ENCODE measurements around the gene H19.

The H19 gene

GRCh38 chr11:2004466-2004865 is 6.8 kb upstream of the H19 start:
- Histone ChIP-seq H3K27ac (ENCODE audit: poor library complexity, severe bottlenecking) (no peak overlapping the region), H3K36me3 (ENCODE audit: low read depth) (no peaks in the 10 kb centered on the region), H3K4me3 (ENCODE audit: severe bottlenecking) (no peak overlapping the region), H3K27me3 (ENCODE audit: insufficient read depth, poor library complexity, severe bottlenecking) (no peaks in the 10 kb centered on the region), H3K9me3 (ENCODE audit: severe bottlenecking) (no peaks in the 10 kb centered on the region), H3K4me1 (ENCODE audit: insufficient read depth, poor library complexity, severe bottlenecking) (no peaks in the 10 kb centered on the region)
- no peak for TF ChIP-seq CTCF (IDR thresholded peaks at IDR 0.05; ENCODE audit: poor library complexity, severe bottlenecking)
- ATAC-seq (ENCODE audit: low read depth) (no peak), DNase-seq (ENCODE audit: low spot score) (no peak)

- no peaks in the 10 kb centered on the region for H3K36me3 ChIP-seq (ENCODE audit: low read depth)
- no peaks in the 10 kb centered on the region for H3K4me1 ChIP-seq (ENCODE audit: insufficient read depth, poor library complexity, severe bottlenecking)
- TF ChIP-seq CTCF (IDR thresholded peaks at IDR 0.05; ENCODE audit: poor library complexity, severe bottlenecking), result no peak
- DNase-seq (ENCODE audit: low spot score) (no peak), ATAC-seq (ENCODE audit: low read depth) (peak; percentile 21; the same call in 1 of the 3 replicates)
- H3K27ac ChIP-seq (ENCODE audit: poor library complexity, severe bottlenecking), result no peak overlapping the region
- no peaks in the 10 kb centered on the region for H3K27me3 ChIP-seq (ENCODE audit: insufficient read depth, poor library complexity, severe bottlenecking)
- no peaks in the 10 kb centered on the region for H3K9me3 ChIP-seq (ENCODE audit: severe bottlenecking)
- H3K4me3 ChIP-seq (ENCODE audit: severe bottlenecking), result no peak overlapping the region
These were observed 5.2 kb upstream of the H19 start for GRCh38 chr11:2002807-2003206.

GRCh38 chr11:2002042-2002776 is 4.6 kb upstream of the H19 start:
- no peaks in the 10 kb centered on the region for H3K36me3 ChIP-seq (ENCODE audit: low read depth)
- DNase-seq (ENCODE audit: low spot score) (no peak), ATAC-seq (ENCODE audit: low read depth) (no peak)
- no peaks in the 10 kb centered on the region for H3K4me1 ChIP-seq (ENCODE audit: insufficient read depth, poor library complexity, severe bottlenecking)
- no peak for TF ChIP-seq CTCF (IDR thresholded peaks at IDR 0.05; ENCODE audit: poor library complexity, severe bottlenecking)
- no peaks in the 10 kb centered on the region for H3K27me3 ChIP-seq (ENCODE audit: insufficient read depth, poor library complexity, severe bottlenecking)
- no peaks in the 10 kb centered on the region for H3K9me3 ChIP-seq (ENCODE audit: severe bottlenecking)
- no peak overlapping the region for H3K4me3 ChIP-seq (ENCODE audit: severe bottlenecking)
- no peak overlapping the region for H3K27ac ChIP-seq (ENCODE audit: poor library complexity, severe bottlenecking)

GRCh38 chr11:1998861-1999260 is 1.2 kb upstream of the H19 start:
- no peak for DNase-seq (ENCODE audit: low spot score)
- no peak overlapping the region for H3K4me3 ChIP-seq (ENCODE audit: severe bottlenecking)
- no peak for ATAC-seq (ENCODE audit: low read depth)
- no peak overlapping the region for H3K27ac ChIP-seq (ENCODE audit: poor library complexity, severe bottlenecking)
- no peak for TF ChIP-seq CTCF (IDR thresholded peaks at IDR 0.05; ENCODE audit: poor library complexity, severe bottlenecking)
- H3K27me3 ChIP-seq (ENCODE audit: insufficient read depth, poor library complexity, severe bottlenecking), result no peaks in the 10 kb centered on the region
- no peaks in the 10 kb centered on the region for H3K36me3 ChIP-seq (ENCODE audit: low read depth)
- H3K9me3 ChIP-seq (ENCODE audit: severe bottlenecking), result no peaks in the 10 kb centered on the region
- no peaks in the 10 kb centered on the region for H3K4me1 ChIP-seq (ENCODE audit: insufficient read depth, poor library complexity, severe bottlenecking)

- TF ChIP-seq CTCF (IDR thresholded peaks at IDR 0.05; ENCODE audit: poor library complexity, severe bottlenecking), result no peak
- H3K27ac ChIP-seq (ENCODE audit: poor library complexity, severe bottlenecking), result no peak overlapping the region
These were observed 648 bp upstream of the H19 start for GRCh38 chr11:1998290-1998689.

More at GRCh38 chr11:1998290-1998689, 648 bp upstream of the H19 start:
- ATAC-seq (ENCODE audit: low read depth), result 0 out of 3 replicates have a peak, but pooled peaks have one; percentile 20
- no peaks in the 10 kb centered on the region for H3K4me1 ChIP-seq (ENCODE audit: insufficient read depth, poor library complexity, severe bottlenecking)
- no peak overlapping the region for H3K4me3 ChIP-seq (ENCODE audit: severe bottlenecking)
- no peaks in the 10 kb centered on the region for H3K27me3 ChIP-seq (ENCODE audit: insufficient read depth, poor library complexity, severe bottlenecking)
- DNase-seq (ENCODE audit: low spot score), result no peak
- no peaks in the 10 kb centered on the region for H3K9me3 ChIP-seq (ENCODE audit: severe bottlenecking)
- H3K36me3 ChIP-seq (ENCODE audit: low read depth), result no peaks in the 10 kb centered on the region
